Vagina (tissue), 2 donors: ENCODE data around the gene C2CD5. TPM values are rescaled to one million over a fixed set of nuclear protein-coding genes. Genes with fewer than 3 reads are reported as not detected.
"Not testable (repeated sequence)": the region's sequence is repeated elsewhere in the genome, so short reads cannot be mapped to it uniquely, and the experiment has no call there.

ENCODE experiments used
- DNase-seq, 2 donors: peaks; one replicate each; pipeline ENCODE4 v3.0.0-alpha.2; 2017; ENCODE audit errors: extremely low spot score in 2 of 2
- H3K27ac ChIP-seq: fragments of 200-600 bp; sonication (generic); one replicate; pipeline ENCODE4 v1.5.1; 2019
- H3K27me3 ChIP-seq: fragments of 200-600 bp; sonication (generic); one replicate; pipeline ENCODE4 v1.5.1; 2019
- H3K36me3 ChIP-seq, 2 donors: fragments of 200-600 bp; sonication (generic); one replicate each; pipeline ENCODE4 v1.5.1; 2017 to 2019
- H3K4me1 ChIP-seq: fragments of 200-600 bp; sonication (generic); one replicate; pipeline ENCODE4 v1.5.1; 2019
- H3K4me3 ChIP-seq, 2 donors: fragments of 200-600 bp; sonication (generic); 1 replicate in 1 of 2; 2 replicates in 1 of 2; pipeline ENCODE4 v1.5.1; 2016 to 2019
- H3K9me3 ChIP-seq: fragments of 200-600 bp; sonication (generic); one replicate; pipeline ENCODE4 v1.5.1; 2019
- CTCF ChIP-seq, 3 experiments: fragments of 450-650 bp in 2 of 3; fragments of 200-600 bp in 1 of 3; sonication (generic) in 1 of 3; IDR thresholded peaks; one replicate each; pipeline ENCODE4 v1.5.1; 2017 to 2019; ENCODE audit warnings: antibody characterized with exemption in 3 of 3, mild to moderate bottlenecking in 2 of 3, moderate library complexity in 2 of 3
- POLR2A ChIP-seq, 2 donors: fragments of 450-650 bp; IDR thresholded peaks; one replicate each; pipeline ENCODE4 v1.6.1; 2017; ENCODE audit warnings: antibody characterized with exemption in 2 of 2, mild to moderate bottlenecking in 2 of 2, moderate library complexity in 2 of 2
- POLR2AphosphoS5 ChIP-seq, 2 donors: sonication (generic); formaldehyde crosslinking; IDR thresholded peaks; one replicate each; pipeline ENCODE4 v1.9.0; 2017; ENCODE audit warnings: antibody characterized with exemption in 2 of 2, mild to moderate bottlenecking in 2 of 2, low read depth in 1 of 2; ENCODE audit not compliant: insufficient read depth in 1 of 2
- intact Hi-C: fragments of 100-400 bp; cut with DNase I; formaldehyde crosslinking; loops from one replicate; pipeline ENCODE4 v1.15.1; 2023
- total RNA-seq: library from RNA; depleted of rRNA; stranded (reverse); fragments of >200 nt; gene quantifications from one replicate; pipeline ENCODE4 v1.2.3, GENCODE V29; 2016

Gene C2CD5
- total RNA-seq, 1 donor from 2014 or later, result 49.1 TPM

DNA sequence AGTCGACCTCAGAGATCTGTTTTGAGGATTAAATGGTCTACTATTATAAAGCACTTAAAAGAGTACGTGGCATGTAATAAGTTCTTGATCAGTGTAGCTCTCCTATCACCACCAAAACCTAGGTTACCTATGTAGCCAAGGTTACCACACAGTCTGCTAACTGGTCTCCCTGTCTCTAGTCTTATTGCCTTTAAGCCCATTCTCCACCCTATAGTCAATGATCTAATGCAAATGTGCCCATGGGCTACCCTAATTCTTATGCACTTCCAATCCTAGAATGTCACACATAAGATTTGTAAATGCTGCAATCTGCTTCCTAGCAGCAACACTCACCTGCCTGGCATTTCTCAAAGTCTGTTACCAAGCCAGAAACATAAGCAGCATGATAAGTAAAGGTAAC lies 44.9 kb downstream of the C2CD5 start:
- H3K27ac ChIP-seq, result no peak overlapping the region
- no peak for TF ChIP-seq POLR2AphosphoS5 (IDR thresholded peaks at IDR 0.05; ENCODE audit: insufficient read depth in 1 of 2, low read depth in 1 of 2)
- TF ChIP-seq POLR2A (IDR thresholded peaks at IDR 0.05), result no peak
- no peak for TF ChIP-seq CTCF (IDR thresholded peaks at IDR 0.05)
- intact Hi-C loops, result no loop called here
- no peak overlapping the region for H3K4me3 ChIP-seq
- no peaks in the 10 kb centered on the region for H3K27me3 ChIP-seq
- no peak for DNase-seq
- no peaks in the 10 kb centered on the region for H3K4me1 ChIP-seq
- no peaks in the 10 kb centered on the region for H3K9me3 ChIP-seq
- H3K36me3 ChIP-seq, result peaks cover 0 to 6% of the 10 kb centered on the region in 2 donors

GRCh38 chr12:22494319-22494718 lies 50.0 kb downstream of the C2CD5 start:
- Histone ChIP-seq H3K36me3 (peaks cover 0 to 24% of the 10 kb centered on the region in 2 donors), H3K27ac (no peak overlapping the region), H3K9me3 (no peaks in the 10 kb centered on the region), H3K4me1 (no peaks in the 10 kb centered on the region), H3K4me3 (no peak overlapping the region), H3K27me3 (no peaks in the 10 kb centered on the region)
- DNase-seq, result no peak
- TF ChIP-seq CTCF (IDR thresholded peaks at IDR 0.05) (no peak), POLR2A (IDR thresholded peaks at IDR 0.05) (no peak), POLR2AphosphoS5 (IDR thresholded peaks at IDR 0.05; ENCODE audit: insufficient read depth in 1 of 2, low read depth in 1 of 2) (no peak)
- intact Hi-C loops, result no loop called here

DNA sequence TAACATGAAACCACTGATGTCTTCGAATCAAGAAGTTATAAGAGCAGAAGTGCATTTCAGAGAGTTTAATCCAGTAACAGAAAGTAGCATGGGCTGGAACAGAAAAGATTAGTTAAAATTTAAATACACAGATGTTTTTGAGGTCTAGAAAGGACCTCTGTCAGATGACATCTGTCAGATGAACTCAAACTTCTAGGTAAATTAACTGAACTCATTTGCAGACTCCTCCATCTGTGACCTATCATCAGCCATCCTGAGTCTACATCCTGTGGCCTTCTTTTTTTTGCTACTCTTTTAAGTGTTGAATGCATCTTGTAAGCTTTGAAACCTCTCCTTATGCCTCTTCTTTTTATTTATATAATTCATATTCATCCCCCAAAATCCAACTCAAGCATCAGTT lies 53.3 kb downstream of the C2CD5 start:
- H3K36me3 ChIP-seq, result peaks cover 0 to 29% of the 10 kb centered on the region in 2 donors
- no peaks in the 10 kb centered on the region for H3K4me1 ChIP-seq
- intact Hi-C loops, result no loop called here
- TF ChIP-seq CTCF (IDR thresholded peaks at IDR 0.05) (no peak), POLR2AphosphoS5 (IDR thresholded peaks at IDR 0.05; ENCODE audit: insufficient read depth in 1 of 2, low read depth in 1 of 2) (no peak), POLR2A (IDR thresholded peaks at IDR 0.05) (no peak)
- no peaks in the 10 kb centered on the region for H3K9me3 ChIP-seq
- H3K4me3 ChIP-seq, result no peak overlapping the region
- DNase-seq, result no peak
- H3K27ac ChIP-seq, result no peak overlapping the region
- H3K27me3 ChIP-seq, result no peaks in the 10 kb centered on the region

DNA sequence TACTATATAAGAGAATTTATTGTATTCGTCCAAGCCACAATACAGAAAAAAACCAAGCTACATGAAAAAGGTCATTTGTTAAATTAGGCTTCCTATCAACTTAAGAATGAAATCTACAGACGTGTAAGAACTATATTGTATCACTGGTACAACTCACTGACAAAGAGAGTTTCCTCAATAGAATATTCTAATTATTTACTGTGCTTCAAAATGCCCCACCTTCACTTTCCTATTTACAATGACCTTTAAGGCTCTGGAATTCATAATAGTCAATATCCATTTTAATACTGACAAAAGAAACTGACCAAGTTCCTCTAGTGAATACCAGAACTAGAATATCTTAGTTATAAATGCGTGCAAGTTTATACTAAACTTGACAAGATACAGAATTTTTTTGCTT lies 55.9 kb downstream of the C2CD5 start:
- Histone ChIP-seq H3K9me3 (no peaks in the 10 kb centered on the region), H3K4me1 (no peaks in the 10 kb centered on the region), H3K4me3 (no peak overlapping the region), H3K27me3 (no peaks in the 10 kb centered on the region), H3K36me3 (peaks cover 0 to 40% of the 10 kb centered on the region in 2 donors), H3K27ac (no peak overlapping the region)
- TF ChIP-seq CTCF (IDR thresholded peaks at IDR 0.05) (no peak), POLR2A (IDR thresholded peaks at IDR 0.05) (no peak), POLR2AphosphoS5 (IDR thresholded peaks at IDR 0.05; ENCODE audit: insufficient read depth in 1 of 2, low read depth in 1 of 2) (no peak)
- intact Hi-C loops, result no loop called here
- DNase-seq, result no peak

GRCh38 chr12:22487683-22488082 lies 56.7 kb downstream of the C2CD5 start:
- H3K9me3 ChIP-seq, intact Hi-C loops, H3K4me3 ChIP-seq, H3K27ac ChIP-seq, DNase-seq, H3K4me1 ChIP-seq, H3K27me3 ChIP-seq: not testable (repeated sequence)
- peaks cover 0 to 34% of the 10 kb centered on the region in 2 donors for H3K36me3 ChIP-seq
